Stimulated activated CD8-positive, alpha-beta memory T cell treated with anti-CD3 and anti-CD28 coated beads, Interleukin-4, amount 100 ng/mL, for 4 hours (primary cell): Measurements from ENCODE around the gene NDFIP2.
"Not testable (repeated sequence)": the region's sequence is repeated elsewhere in the genome, so short reads cannot be mapped to it uniquely, and the experiment has no call there.

ENCODE experiments used
- DNase-seq, 2 donors: peaks; one replicate each; pipeline ENCODE4 v3.0.0-alpha.2; 2020; ENCODE audit warnings: low read depth in 2 of 2, low spot score in 1 of 2

Gene NDFIP2

DNA sequence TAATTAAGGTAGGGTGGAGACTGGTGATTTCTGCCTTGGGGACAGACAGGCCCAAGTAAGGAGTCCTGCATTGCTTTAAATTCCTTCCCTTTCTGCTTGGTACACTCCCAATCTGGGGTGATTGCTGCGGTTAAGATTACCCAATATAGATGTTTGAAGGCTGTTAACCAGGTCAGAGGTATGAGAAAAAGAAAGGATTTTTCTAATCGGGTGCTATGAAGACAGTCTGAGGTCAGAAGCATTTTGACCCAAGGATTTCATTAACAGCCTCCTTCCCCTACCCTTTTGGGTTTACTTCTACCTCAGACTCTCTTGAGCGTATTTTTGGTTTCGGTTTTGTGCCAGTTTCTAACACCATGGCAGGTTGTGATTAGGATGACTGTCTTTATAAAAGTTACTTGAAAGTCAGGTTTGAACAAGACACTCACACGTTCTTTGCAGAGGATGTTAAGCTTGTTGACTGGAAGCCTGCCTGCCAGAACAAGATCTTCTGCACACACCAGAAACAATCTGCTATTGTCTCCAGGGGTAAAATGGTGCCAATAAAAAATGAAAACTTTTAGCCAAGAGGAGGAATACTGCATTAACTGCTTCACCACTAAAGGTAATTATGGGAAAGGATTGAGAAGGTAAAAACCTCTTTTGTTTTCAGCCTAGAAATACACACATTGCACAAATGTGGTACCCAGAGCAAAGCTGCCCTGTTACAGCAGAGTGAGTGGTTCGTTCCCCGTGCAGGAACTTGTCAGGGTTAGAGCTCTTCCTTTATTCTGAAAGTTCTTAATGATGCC lies 108.8 kb downstream of the NDFIP2 start:
- DNase-seq, result no peak

GRCh38 chr13:79590394-79590676 lies 109.4 kb downstream of the NDFIP2 start:
- DNase-seq, result no peak

DNA sequence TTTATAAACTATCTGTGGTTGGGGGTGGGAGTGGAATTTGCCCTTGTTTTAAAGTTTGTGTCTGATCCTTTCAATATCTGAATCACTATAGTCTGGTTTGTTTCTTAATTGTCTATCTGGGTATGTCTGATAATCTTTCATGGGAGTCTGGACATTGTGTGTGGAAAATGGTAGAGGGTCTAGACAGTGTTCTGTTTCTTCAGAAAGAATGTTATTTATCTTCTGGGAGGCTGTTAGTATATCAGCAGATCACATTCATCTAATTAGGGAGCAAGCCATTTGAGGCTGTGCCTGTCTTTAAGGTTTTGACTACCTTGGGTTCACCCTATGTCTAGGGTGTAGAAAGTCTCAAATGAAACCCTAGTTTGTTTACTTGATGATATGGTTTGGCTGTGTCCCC lies 110.5 kb downstream of the NDFIP2 start:
- no peak for DNase-seq

DNA sequence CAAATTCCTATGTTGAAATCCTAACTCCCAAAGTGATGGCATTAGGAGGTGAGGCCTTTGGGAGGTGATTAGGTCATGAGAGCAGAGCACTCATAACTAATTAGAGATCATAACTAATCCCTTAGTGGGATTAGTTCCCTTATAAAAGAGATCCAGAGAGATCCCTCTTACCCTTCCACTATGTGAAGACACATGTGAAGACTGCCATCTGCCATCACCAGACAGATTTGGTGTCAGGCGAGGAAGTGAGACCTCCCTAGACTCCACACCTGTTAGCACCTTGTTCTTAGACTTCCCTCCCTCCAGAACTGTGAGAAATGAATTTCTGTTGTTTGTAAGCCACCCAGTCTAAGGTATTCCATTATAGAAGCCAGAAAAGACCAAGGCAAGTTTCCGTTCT lies 112.2 kb downstream of the NDFIP2 start:
- DNase-seq, result no peak

DNA sequence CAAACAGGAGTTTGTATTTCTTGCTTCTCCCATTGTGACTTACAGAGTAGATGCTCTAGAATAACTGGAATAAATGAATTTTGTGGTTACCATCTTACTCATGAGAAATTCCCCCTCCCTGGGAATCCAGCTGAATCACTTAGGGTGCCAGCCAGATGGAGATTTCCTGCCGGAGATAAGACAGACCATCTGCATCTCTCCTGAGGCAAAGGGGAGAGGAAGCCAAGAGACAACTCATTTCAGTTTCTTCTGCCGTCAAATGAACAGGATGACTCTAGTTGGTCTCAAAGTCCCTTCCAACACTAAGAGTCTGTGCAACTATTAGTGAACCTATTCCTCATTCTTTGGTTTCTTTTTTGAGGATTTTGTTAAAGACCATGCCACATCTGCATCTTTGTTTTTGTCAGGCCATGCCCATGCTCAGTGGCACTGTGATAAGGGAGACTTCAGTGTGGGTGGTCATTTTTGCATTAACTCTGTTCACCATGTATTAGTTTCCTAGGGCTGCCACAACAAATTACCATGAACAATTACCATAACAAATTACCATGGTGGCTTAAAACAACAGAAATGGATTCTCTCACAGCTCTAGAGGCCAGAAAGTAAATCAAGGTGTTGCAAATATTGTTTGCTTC lies 112.8 kb downstream of the NDFIP2 start:
- no peak for DNase-seq

DNA sequence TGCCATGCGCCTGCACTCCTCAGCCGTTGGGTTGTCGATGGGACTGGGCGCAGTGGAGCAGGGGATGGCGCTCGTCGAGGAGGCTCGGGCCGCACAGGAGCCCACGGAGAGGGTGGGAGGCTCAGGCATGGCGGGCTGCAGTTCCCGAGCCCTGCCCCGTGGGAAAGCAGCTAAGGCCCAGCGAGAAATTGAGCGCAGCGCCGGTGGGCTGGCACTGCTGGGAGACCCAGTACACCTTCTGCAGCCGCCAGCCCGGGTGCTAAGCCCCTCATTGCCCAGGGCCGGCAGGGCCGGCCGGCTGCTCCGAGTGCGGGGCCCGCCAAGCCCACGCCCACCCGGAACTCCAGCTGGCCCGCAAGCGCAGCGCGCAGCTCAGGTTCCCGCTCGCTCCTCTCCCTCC lies 119.2 kb downstream of the NDFIP2 start:
- not testable (repeated sequence) for DNase-seq

GRCh38 chr13:79602936-79603335 lies 122.0 kb downstream of the NDFIP2 start:
- no peak for DNase-seq

DNA sequence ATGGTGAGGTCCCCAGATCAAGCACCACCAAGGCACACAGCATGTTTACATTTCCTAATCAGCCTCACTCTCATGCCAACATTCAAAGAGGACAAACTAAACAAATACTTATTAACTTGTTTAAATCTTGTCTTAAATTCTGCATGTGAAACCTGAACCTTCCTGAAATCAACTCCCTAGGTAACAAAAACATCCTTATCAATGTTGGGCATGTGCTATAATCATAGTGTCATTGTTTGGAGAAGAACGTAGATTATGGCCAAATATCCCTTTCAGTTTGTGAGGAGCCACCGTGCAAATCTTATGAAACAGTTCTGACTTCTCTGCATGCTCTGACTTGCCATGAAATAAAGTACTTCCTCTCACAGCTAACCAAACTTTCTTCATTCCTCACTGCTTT lies 123.8 kb downstream of the NDFIP2 start:
- DNase-seq, result no peak
